ENCODE results near the gene CALM1. TPM values are rescaled to one million over a fixed set of nuclear protein-coding genes. Genes with fewer than 3 reads are reported as not detected.

Gene CALM1
- total and polyA plus RNA-seq, 2 donors (not counting 3 experiments of a cell fraction or from before 2014, with no cell fraction given), result 476 to 731 TPM

DNA sequence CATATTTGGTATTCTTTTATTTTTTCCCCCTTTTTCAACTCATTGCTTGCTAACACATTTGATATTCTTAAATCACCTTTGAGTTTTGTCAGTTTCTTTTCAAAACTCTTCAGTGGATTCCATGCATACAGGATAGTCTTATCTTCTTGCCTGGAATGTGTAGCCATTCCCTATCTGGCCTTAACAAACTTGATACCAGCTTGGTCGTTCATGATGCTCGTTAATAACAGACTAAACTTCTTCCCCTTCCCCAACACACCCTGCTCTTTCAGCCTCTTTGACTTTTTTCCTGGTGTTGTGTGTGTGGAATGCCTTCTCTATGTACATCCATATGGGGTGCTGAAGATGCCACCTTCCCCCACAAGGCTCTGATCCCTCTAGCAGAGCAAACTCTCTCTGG lies 17.7 kb upstream of the CALM1 start:
- Histone ChIP-seq H3K9me3 (replicated peaks; ENCODE audit: control insufficient read depth, insufficient read depth, low read length) (no peaks in the 10 kb centered on the region), H4K20me1 (replicated peaks; ENCODE audit: control insufficient read depth, extremely low read depth, insufficient read depth, low read length) (no peaks in the 10 kb centered on the region), H3K9me1 (replicated peaks; ENCODE audit: control insufficient read depth, extremely low read depth, insufficient read depth, low read length) (no peaks in the 10 kb centered on the region), H3K4me1 (ENCODE audit: control insufficient read depth, extremely low read depth, insufficient read depth, low read length) (peaks cover 10% of the 10 kb centered on the region), H3K27me3 (ENCODE audit: control insufficient read depth in 2 of 2, insufficient read depth in 2 of 2, low read length in 2 of 2) (peaks cover 0 to 2% of the 10 kb centered on the region in 2 experiments), H3K36me3 (ENCODE audit: control insufficient read depth in 2 of 2, extremely low read depth in 1 of 2, insufficient read depth in 2 of 2, low read length in 2 of 2) (no peaks in the 10 kb centered on the region), H2AFZ (ENCODE audit: low read depth, low read length) (no peak overlapping the region), H3K9ac (replicated peaks; ENCODE audit: extremely low read depth, insufficient read depth, low read length) (no peak overlapping the region), H3K79me2 (ENCODE audit: control insufficient read depth, insufficient read depth, low read length) (no peaks in the 10 kb centered on the region), H3K4me2 (ENCODE audit: insufficient read depth, low read length) (no peak overlapping the region), H3K27ac (ENCODE audit: insufficient read depth, low read depth, low read length) (no peak overlapping the region), H3K4me3 (replicated peaks in 1 of 3; ENCODE audit: insufficient read depth in 1 of 3, low read depth in 1 of 3, low read length in 3 of 3) (no peak overlapping the region)
- FAIRE-seq (no peak), DNase-seq (ENCODE audit: low read depth, low spot score) (no peak)
- POLR2A ChIA-PET, result no interaction called here
- intact Hi-C loops (cut with micrococcal nuclease), result no loop called here
- TF ChIP-seq, protein P1, sequence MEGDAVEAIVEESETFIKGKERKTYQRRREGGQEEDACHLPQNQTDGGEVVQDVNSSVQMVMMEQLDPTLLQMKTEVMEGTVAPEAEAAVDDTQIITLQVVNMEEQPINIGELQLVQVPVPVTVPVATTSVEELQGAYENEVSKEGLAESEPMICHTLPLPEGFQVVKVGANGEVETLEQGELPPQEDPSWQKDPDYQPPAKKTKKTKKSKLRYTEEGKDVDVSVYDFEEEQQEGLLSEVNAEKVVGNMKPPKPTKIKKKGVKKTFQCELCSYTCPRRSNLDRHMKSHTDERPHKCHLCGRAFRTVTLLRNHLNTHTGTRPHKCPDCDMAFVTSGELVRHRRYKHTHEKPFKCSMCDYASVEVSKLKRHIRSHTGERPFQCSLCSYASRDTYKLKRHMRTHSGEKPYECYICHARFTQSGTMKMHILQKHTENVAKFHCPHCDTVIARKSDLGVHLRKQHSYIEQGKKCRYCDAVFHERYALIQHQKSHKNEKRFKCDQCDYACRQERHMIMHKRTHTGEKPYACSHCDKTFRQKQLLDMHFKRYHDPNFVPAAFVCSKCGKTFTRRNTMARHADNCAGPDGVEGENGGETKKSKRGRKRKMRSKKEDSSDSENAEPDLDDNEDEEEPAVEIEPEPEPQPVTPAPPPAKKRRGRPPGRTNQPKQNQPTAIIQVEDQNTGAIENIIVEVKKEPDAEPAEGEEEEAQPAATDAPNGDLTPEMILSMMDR (IDR thresholded peaks at IDR 0.05; ENCODE audit: extremely low read depth in 1 of 2, insufficient read depth in 1 of 2, low read depth in 1 of 2, low read length in 2 of 2), result no peak
- TF ChIP-seq MYC (IDR thresholded peaks at IDR 0.05; ENCODE audit: low read depth, low read length), result no peak
- TF ChIP-seq EZH2 (IDR thresholded peaks at IDR 0.05; ENCODE audit: borderline replicate concordance, low read depth, low read length, severe bottlenecking), result no peak
- no peak for TF ChIP-seq GATA2 (IDR thresholded peaks at IDR 0.05; ENCODE audit: insufficient read depth, insufficient read length, low read depth, low read length)
- no peak for TF ChIP-seq JUN (IDR thresholded peaks at IDR 0.05; ENCODE audit: borderline replicate concordance, insufficient read depth, insufficient read length, low read depth)
- no peak for TF ChIP-seq FOS (IDR thresholded peaks at IDR 0.05; ENCODE audit: borderline replicate concordance, insufficient read depth, low read length)
- CTCF ChIA-PET, result no interaction called here
- BruUV-seq (replicated peaks), result no TSS peak
- dilution Hi-C loops (cut with MboI; ENCODE audit: extremely low pct_ligation_motif_present, low sequenced_read_pairs), result no loop called here
